Renal pelvis (tissue), 4 donors: ENCODE results near the gene VASN. TPM values are rescaled to one million over a fixed set of nuclear protein-coding genes. Genes with fewer than 3 reads are reported as not detected.
"Not testable (repeated sequence)": the region's sequence is repeated elsewhere in the genome, so short reads cannot be mapped to it uniquely, and the experiment has no call there.

Source experiments
- DNase-seq: peaks from one replicate; pipeline ENCODE4 v3.0.0-alpha.2; 2013
- polyA plus RNA-seq, 3 donors: library from polyadenylated mRNA; unstranded; fragments of 120-200 nt; gene quantifications; one replicate each; pipeline ENCODE4 v1.2.1, GENCODE V29; 2013; ENCODE audit not compliant: insufficient read length in 3 of 3

The VASN gene
- polyA plus RNA-seq, 3 donors: 53.6 to 74.6 (median 67.2) TPM

DNA sequence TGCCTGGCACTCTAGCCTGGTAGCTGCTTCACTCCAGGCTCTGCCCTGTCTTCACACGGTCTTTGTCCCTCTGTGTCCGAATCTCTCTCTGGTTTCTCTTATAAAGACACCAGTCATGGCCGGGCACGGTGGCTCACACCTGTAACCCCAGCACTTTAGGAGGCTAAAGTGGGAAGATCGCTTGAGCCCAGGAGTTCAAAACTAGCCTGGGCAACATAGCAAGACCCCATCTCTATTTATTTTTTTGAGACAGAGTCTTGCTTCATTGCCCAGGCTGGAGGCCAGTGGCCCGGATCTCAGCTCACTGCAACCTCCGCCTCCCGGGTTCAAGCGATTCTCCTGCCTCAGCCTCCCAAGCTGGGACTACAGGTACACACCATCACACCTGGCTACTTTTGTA lies 37.9 kb upstream of the VASN start:
- DNase-seq: not testable (repeated sequence)

DNA sequence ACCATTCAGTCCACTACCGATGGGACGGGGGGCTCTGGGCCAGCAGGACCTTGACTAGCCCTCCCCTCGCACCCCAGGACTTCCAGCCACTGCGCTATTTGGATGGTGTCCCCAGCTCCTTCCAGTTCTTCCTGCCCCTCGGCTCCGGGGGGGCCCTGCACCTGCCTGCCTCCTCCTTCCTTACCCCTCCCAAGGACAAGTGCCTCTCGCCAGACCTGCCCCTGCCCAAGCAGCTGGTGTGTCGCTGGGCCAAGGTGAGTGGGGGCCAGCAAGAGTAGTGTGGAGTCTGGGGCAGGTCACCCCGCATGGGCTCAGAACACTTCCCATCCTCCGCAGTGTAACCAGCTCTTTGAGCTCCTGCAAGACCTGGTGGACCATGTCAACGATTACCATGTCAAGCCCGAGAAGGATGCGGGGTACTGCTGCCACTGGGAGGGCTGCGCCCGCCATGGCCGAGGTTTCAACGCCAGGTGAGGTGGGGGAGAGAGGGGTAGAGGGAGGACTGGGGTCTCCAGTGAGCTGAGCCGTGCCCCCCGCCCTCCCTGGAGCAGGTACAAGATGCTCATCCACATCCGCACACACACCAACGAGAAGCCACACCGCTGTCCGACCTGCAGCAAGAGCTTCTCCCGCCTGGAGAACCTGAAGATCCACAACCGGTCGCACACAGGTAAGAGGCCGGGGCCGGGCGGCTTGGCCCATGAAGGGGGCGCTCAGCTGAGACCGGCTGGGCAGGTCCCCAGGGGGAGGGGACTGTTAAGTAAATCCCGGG lies 36.7 kb upstream of the VASN start:
- no peak for DNase-seq

DNA sequence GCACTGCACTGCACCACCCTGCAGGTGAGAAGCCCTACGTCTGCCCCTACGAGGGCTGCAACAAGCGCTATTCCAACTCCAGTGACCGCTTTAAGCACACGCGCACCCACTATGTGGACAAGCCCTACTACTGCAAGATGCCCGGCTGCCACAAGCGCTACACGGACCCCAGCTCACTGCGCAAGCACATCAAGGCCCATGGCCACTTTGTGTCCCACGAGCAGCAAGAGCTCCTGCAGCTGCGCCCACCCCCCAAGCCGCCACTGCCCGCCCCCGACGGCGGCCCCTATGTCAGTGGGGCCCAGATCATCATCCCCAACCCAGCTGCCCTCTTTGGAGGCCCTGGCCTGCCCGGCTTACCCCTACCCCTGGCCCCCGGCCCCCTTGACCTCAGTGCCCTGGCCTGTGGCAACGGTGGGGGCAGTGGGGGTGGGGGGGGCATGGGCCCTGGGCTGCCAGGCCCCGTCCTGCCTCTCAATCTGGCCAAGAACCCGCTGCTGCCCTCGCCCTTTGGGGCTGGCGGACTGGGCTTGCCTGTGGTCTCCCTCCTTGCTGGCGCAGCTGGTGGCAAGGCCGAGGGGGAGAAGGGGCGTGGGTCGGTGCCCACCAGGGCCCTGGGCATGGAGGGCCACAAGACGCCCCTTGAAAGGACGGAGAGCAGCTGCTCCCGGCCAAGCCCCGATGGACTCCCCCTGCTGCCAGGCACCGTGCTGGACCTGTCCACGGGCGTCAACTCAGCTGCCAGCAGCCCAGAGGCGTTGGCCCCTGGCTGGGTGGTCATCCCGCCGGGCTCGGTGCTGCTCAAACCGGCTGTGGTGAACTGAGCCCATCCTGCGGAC lies 34.7 kb upstream of the VASN start:
- DNase-seq: no peak

DNA sequence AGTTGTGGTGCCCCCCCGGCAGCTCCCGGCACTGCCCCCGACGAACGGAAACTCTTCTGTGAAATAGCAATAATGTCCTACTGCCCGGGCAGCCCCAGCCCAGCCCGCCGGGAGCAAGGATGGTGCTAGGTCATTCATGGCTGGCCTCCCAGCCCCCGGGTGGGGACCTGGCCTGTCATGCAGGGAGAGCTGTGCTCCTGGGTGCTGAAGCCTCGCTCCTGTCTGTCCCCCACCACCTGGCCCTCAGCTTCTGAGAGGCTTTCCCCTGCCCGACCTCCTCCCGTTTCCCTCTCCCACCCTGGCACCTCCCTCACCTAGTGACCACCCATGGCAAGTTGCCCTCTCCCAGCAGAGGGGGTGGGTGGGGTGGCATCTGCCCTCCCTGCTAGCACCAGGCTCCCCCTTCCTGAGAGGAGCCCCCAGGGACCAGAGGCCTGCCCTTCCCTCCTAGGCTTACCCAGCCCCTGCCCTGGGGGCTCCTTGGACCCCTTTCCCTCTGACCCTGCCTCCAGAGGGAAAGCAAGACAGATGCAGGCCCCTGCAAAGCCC lies 34.0 kb upstream of the VASN start:
- no peak for DNase-seq

GRCh38 chr16:4338125-4338582 lies 33.5 kb upstream of the VASN start:
- DNase-seq: no peak

- DNase-seq: no peak
These were observed 32.8 kb upstream of the VASN start for GRCh38 chr16:4338712-4339299.

DNA sequence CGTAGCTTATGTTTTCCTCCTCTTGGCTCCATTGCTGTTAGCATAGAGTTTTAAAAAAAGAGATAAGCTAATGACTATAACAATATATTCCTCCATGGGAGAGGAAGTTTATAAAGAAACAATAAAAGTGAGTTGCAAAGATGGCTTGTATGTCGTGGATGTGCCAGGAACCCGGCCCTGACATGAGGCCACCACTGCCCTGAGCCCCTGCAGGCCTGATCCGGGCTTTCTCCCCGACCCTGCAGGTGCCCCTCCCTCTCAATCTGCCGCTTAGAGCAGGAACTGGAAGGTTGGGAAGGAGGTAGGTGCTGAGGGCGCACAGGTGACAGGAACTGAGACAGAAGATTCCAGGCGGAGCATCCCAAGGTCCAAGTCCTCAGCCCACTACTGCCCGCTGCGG lies 32.2 kb upstream of the VASN start:
- no peak for DNase-seq

GRCh38 chr16:4339909-4340308 lies 31.7 kb upstream of the VASN start:
- no peak for DNase-seq

DNA sequence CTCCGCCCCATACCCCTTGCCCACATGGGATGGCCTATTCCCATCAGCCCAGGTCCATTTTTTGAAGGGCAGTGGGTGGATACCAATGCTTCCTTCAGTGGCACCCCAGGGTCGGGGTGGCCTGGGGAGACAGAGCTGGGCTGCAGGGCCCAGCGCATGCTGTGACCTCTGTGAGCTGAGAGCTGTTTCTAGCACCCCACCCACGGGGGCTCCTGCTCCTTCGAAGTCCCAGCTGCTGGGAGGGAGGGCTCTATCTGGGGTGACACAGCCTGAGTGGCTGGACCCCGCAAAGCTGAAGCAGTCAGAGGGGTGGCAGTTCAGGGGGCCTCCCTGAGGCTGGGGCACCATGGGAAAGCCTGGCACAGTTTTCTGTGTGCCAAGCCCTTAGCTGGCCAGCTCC lies 31.2 kb upstream of the VASN start:
- DNase-seq: no peak

DNA sequence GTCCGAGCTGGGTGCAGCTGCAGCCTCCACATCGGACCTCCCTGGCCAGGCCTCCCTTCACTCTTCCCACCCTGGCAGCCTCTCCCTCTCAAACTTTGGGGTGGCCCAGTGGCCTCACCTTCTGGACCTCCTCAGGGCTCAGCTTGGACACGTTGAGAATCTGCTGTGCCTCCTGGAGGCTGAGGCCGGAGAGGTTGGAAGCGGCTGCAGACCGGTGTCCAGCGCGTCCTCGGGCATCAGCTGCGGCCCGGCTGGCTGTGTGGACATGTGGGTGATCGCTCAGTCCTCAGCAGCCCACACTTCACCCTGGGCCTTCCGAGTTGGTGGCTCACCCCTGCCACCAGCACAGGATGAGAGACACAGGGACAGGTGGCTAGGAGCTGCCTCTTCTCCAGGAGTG lies 30.4 kb upstream of the VASN start:
- DNase-seq: no peak

GRCh38 chr16:4342866-4343744 lies 28.5 kb upstream of the VASN start:
- DNase-seq: no peak

GRCh38 chr16:4344300-4344982 lies 27.2 kb upstream of the VASN start:
- DNase-seq: not testable (repeated sequence)

- no peak for DNase-seq
These were observed 26.4 kb upstream of the VASN start for GRCh38 chr16:4344983-4345835.

DNA sequence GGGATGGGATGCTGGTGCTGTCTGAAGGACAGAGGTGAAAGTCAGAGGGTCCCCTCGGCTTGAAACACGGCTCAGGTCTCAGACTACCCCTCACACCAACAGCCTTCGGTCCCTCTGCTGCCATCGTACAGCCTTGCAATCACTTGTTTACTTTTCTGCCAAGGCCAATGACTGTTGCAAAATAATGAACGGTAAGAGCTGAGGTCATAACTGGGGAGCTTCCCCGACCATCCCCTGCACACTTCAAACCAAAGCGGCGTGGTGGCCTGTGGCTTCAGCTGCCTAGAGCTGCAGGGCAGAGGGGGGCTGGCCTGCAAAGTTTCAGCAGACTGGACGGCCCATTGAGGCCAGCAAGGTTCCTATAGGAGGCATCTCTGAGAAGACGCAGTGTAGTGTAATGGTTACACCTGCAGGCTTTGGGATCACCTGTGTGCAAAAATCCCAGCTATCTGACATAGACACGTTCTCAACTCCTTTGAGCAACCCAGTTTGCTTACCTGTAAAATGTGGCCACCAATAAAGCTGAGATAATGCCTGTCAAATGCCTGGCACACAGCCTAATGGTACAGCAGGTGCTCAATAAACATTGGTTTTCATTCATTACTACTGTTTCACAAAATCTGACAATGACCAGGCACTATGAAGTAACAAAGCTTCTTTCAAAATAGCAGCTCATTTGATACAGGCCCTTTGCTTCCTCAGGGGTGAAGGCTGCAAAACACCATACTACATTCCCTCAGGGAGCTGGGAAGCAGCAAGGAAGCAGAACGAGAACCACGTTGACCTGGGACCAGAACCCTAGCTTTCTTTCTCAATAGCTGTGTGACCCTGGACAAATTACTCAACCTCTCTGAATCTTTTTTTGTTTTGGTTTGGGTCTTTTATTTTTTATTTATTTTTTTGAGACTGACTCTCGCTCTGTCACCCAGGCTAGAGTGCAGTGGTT lies 25.5 kb upstream of the VASN start:
- no peak for DNase-seq

- no peak for DNase-seq
These were observed 24.6 kb upstream of the VASN start for GRCh38 chr16:4347010-4347409.

DNA sequence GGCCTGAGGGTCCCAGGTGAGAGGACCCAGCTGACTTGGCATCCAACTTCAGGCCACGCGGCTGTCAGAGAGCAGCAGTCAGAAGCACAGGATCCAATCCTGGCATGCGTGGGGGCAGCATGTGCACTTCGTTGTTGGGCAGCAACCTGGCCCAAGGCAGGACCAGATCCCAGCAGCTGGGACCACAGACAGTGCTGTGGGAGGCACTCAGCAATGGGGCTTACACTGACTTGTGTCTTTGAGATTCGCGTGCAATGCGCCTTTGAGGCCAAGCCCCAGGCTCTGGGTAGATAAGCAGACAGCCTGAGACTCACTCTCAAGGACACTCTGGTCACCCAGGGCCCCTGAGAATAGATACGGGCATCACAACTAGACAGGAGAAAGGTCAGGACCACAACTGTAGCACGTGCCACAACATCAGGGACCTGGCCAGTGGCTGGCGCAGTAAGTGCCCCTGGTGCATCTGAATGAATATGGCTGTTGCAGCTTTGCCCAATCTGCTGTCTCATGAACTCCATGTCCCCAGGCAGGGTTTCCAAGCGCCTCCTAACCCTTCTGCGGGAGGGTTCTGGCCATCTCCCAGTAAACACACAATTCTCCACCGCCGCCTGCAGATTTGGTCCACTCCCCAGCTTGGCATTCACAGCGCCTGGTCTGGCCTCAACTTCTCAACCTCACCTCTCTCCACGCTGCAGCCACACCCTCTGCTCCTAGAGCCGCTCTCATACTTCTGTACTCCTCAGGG lies 23.7 kb upstream of the VASN start:
- DNase-seq: no peak

DNA sequence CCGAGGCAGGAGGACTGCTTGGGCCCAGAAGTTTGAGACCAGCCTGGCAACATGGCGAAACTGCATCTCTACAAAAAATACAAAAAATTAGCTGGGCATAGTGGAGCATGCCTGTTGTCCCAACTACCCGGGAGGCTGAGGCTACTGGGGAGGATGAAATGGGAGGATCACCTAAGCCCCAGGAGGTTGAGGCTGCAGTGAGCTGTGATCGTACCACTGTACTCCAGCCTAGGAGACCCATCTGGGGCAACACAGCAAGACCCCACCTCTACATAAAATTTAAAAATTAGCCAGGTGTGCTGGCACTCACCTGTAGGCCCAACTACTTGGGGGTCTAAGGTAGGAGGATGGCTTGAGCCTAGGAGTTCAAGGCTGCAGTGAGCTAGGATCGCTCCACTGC lies 22.3 kb upstream of the VASN start:
- no peak for DNase-seq

DNA sequence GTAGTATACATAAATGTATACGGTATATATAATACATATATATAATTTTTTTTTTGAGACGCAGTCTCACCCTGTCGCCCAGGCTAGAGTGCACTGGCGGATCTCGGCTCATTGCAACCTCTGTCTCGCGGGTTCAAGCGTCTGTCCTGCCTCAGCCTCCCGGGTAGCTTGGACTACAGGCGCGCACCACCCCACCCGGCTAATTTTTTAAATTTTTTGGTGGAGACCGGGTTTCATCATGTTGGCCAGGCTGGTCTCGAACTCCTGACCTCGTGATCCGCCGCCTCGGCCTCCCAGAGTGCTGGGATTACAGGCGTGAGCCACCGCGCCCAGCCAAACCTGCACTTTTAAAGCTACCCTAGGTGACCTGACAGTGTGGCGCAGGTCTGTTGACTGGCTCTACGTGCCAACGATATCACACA lies 21.3 kb upstream of the VASN start:
- DNase-seq: no peak
